DOHH2 (cell line): ENCODE results near the gene NUDT8.

Source experiments
- CTCF ChIP-seq: fragments of 200-600 bp; sonication (generic); IDR thresholded peaks from one replicate; pipeline ENCODE4 v1.5.1; 2014; ENCODE audit warnings: antibody characterized with exemption, mild to moderate bottlenecking, low read depth, low read length; ENCODE audit not compliant: poor library complexity, severe bottlenecking
- EZH2phosphoT487 ChIP-seq: fragments of 200-600 bp; sonication (generic); IDR thresholded peaks from 2 replicates; pipeline ENCODE4 v1.6.1; 2017; ENCODE audit warnings: borderline replicate concordance, mild to moderate bottlenecking, antibody characterized with exemption, low read length, moderate library complexity, mixed read lengths

DNA sequence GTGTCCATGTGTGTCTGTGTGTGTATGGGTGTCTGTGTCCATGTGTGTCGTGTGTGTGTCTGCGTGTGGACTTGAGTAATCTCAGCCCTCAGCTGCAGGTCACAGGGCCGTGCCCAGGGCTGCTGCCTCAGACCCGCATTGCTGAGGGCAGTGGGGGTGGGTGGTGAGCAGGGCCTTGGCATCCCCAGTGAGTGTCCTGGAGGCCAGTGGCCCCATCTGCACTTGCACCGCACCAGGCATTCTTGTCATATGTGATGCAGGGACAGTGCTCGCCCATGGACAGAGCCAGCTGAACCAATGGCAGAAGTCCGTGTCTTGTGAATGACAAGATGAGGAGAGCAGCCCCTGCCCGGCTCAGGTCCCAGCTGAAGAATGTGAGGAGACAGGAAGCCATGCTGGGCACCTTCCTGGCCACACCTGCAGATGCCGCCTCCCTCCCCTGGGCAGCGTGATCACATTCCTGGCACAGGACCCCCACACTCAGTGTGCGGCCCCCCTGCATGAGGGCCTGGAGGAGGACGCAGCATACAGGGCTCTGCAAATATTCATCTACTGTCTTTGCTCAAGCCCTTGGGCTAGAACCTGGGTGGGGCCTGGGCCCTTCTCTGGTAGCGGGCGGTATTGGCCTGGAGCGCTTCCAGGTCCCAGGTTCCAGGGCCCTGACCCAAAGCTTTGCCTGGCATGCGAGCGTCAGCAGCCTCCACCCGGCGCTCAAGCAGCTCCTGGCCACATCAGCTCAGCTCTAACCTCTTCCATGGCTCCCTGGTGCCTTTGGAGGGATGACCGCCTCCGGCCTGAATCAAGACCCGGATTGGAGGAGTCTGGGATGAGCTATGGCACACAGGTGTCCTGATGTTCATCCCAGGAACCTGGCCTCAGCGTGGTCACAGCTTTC, 40.8 kb upstream of the NUDT8 start:
- no peak for TF ChIP-seq CTCF
- TF ChIP-seq EZH2phosphoT487: no peak
